MCF 10A (cell line): Measurements from ENCODE around the gene SPOCK1. TPM values are rescaled to one million over a fixed set of nuclear protein-coding genes. Genes with fewer than 3 reads are reported as not detected.

Experiments used
- BruUV-seq: library from RNA; stranded (reverse); fragments of 400-500 nt; replicated peaks from 2 replicates; lab custom pipeline; 2021; lab: Mats Ljungman, UMichigan
- CTCF ChIA-PET: fragments of 300-600 bp; sonication (Branson Sonifier 250); formaldehyde crosslinking; extraction: SDS; loops from one replicate; lab custom pipeline; 2021; ENCODE audit warnings: antibody characterized with exemption, inconsistent platforms; lab: Yijun Ruan, JAX
- POLR2A ChIA-PET: fragments of 300-600, 350-650 bp; sonication (Branson Sonifier 250); formaldehyde crosslinking; extraction: SDS; loops from one replicate; lab custom pipeline; 2020; ENCODE audit warnings: antibody characterized with exemption, inconsistent platforms; lab: Yijun Ruan, JAX
- DNase-seq: peaks from one replicate; pipeline ENCODE4 v3.0.0-alpha.2; 2018; ENCODE audit not compliant: unreplicated experiment
- H3K27ac Mint-ChIP-seq: one replicate; pipeline ENCODE4 v1.8.0; 2022; ENCODE audit warnings: mild to moderate bottlenecking, low read depth, mixed read lengths; ENCODE audit not compliant: unreplicated experiment
- H3K27me3 Mint-ChIP-seq: one replicate; pipeline ENCODE4 v1.8.0; 2022; ENCODE audit warnings: mixed read lengths; ENCODE audit not compliant: insufficient read depth, unreplicated experiment
- H3K36me3 Mint-ChIP-seq: one replicate; pipeline ENCODE4 v1.8.0; 2022; ENCODE audit warnings: mild to moderate bottlenecking, moderate library complexity, mixed read lengths; ENCODE audit not compliant: insufficient read depth, unreplicated experiment
- H3K4me1 Mint-ChIP-seq: one replicate; pipeline ENCODE4 v1.8.0; 2022; ENCODE audit warnings: mixed read lengths; ENCODE audit not compliant: insufficient read depth, unreplicated experiment
- H3K4me3 Mint-ChIP-seq: one replicate; pipeline ENCODE4 v1.8.0; 2022; ENCODE audit warnings: mild to moderate bottlenecking, moderate library complexity, mixed read lengths; ENCODE audit not compliant: unreplicated experiment
- H3K9me3 Mint-ChIP-seq: one replicate; pipeline ENCODE4 v1.8.0; 2022; ENCODE audit warnings: mixed read lengths; ENCODE audit not compliant: unreplicated experiment
- CTCF ChIP-seq: fragments of 200-600 bp; IDR thresholded peaks from one replicate; pipeline ENCODE4 v1.8.0; 2022; ENCODE audit warnings: antibody characterized with exemption, mild to moderate bottlenecking; ENCODE audit not compliant: unreplicated experiment
- intact Hi-C: fragments of 100-400 bp; cut with micrococcal nuclease; formaldehyde crosslinking; loops from 2 replicates; pipeline ENCODE4 v1.14.1; 2022
- total RNA-seq: library from RNA; stranded (reverse); gene quantifications from 2 replicates; pipeline ENCODE4 v1.2.3, GENCODE V29; 2022

SPOCK1 gene
- total RNA-seq, 1 experiment from 2014 or later: 34.3 TPM

- no TSS peak for BruUV-seq
- ChIA-PET POLR2A (no interaction called here), CTCF (interaction anchor here (1.2 to 3.6 kb wide), 2 partner anchors 38 to 64 kb away, joined by 3 to 24 read pairs; no protein-coding TSS in a partner anchor)
- H3K9me3 Mint-ChIP-seq: no peaks in the 10 kb centered on the region
- no peak overlapping the region for H3K4me3 Mint-ChIP-seq
- intact Hi-C loops: no loop called here
- no peaks in the 10 kb centered on the region for H3K27me3 Mint-ChIP-seq
- peak; percentile 34 for DNase-seq
- H3K27ac Mint-ChIP-seq: no peak overlapping the region
- no peak for TF ChIP-seq CTCF
- peaks cover 9% of the 10 kb centered on the region for H3K4me1 Mint-ChIP-seq
- H3K36me3 Mint-ChIP-seq: no peaks in the 10 kb centered on the region
Observed at GRCh38 chr5:137282216-137282615, 216.9 kb downstream of the SPOCK1 start.

GRCh38 chr5:137281201-137281600, 217.9 kb downstream of the SPOCK1 start:
- no peak for DNase-seq
- Mint-ChIP-seq H3K27ac (peak overlapping the region; percentile 23), H3K36me3 (no peaks in the 10 kb centered on the region), H3K27me3 (no peaks in the 10 kb centered on the region), H3K4me3 (no peak overlapping the region), H3K4me1 (peaks cover 9% of the 10 kb centered on the region), H3K9me3 (no peaks in the 10 kb centered on the region)
- POLR2A ChIA-PET: no interaction called here
- no peak for TF ChIP-seq CTCF
- no TSS peak for BruUV-seq
- intact Hi-C loops: no loop called here
- CTCF ChIA-PET: interaction anchor here (0.7 to 3.6 kb wide), 2 partner anchors 39 to 459 kb away, joined by 3 to 24 read pairs; no protein-coding TSS in a partner anchor

GRCh38 chr5:137280656-137281055, 218.5 kb downstream of the SPOCK1 start:
- intact Hi-C loops: no loop called here
- no peak for TF ChIP-seq CTCF
- H3K27ac Mint-ChIP-seq: peak overlapping the region; percentile 23

GRCh38 chr5:137279521-137280231, 219.4 kb downstream of the SPOCK1 start:
- no peak overlapping the region for H3K27ac Mint-ChIP-seq
- no peaks in the 10 kb centered on the region for H3K9me3 Mint-ChIP-seq
- TF ChIP-seq CTCF: no peak
- CTCF ChIA-PET: interaction anchor here (0.9 to 3.6 kb wide), 4 partner anchors 12 to 41 kb away, joined by 3 to 24 read pairs (median 9); no protein-coding TSS in a partner anchor
- POLR2A ChIA-PET: interaction anchor here (1.0 to 1.3 kb wide), 2 partner anchors 9 to 31 kb away, joined by 3 to 4 read pairs; no protein-coding TSS in a partner anchor
- BruUV-seq: no TSS peak
- DNase-seq: no peak
- no peaks in the 10 kb centered on the region for H3K36me3 Mint-ChIP-seq
- H3K4me3 Mint-ChIP-seq: no peak overlapping the region
- H3K27me3 Mint-ChIP-seq: no peaks in the 10 kb centered on the region
- intact Hi-C loops: no loop called here
- H3K4me1 Mint-ChIP-seq: peaks cover 9% of the 10 kb centered on the region

More at GRCh38 chr5:137280656-137281055, 218.5 kb downstream of the SPOCK1 start:
- no peaks in the 10 kb centered on the region for H3K9me3 Mint-ChIP-seq
- POLR2A ChIA-PET: interaction anchor here (1.3 kb wide), 1 partner anchor 8 kb away, joined by 3 read pairs; no protein-coding TSS in a partner anchor
- CTCF ChIA-PET: interaction anchor here (3.6 kb wide), 1 partner anchor 40 kb away, joined by 24 read pairs; no protein-coding TSS in a partner anchor
- peaks cover 9% of the 10 kb centered on the region for H3K4me1 Mint-ChIP-seq
- no peak for DNase-seq
- H3K36me3 Mint-ChIP-seq: no peaks in the 10 kb centered on the region
- BruUV-seq: no TSS peak
- H3K27me3 Mint-ChIP-seq: no peaks in the 10 kb centered on the region
- no peak overlapping the region for H3K4me3 Mint-ChIP-seq
